Right lobe of liver (tissue), 4 donors: Measurements from ENCODE around the gene CUX1.

ENCODE experiments used
- CTCF ChIP-seq, 4 donors: fragments of 200-600 bp in 3 of 4; fragments of 450-650 bp in 1 of 4; IDR thresholded peaks; one replicate each; pipeline versions ENCODE4 v1.5.1 to v1.8.0; 2016 to 2022; ENCODE audit warnings: antibody characterized with exemption in 4 of 4, mild to moderate bottlenecking in 2 of 4
- POLR2A ChIP-seq: fragments of 450-650 bp; IDR thresholded peaks from one replicate; pipeline ENCODE4 v1.6.1; 2017; ENCODE audit warnings: antibody characterized with exemption, mild to moderate bottlenecking
- donor health status: DM: no; HTN: no; CAD: no.
- donor health status: DM: no; HTN: no; CAD: no.
- donor health status: DM: no; HTN: yes; CAD: no.

- no peak for TF ChIP-seq CTCF (IDR thresholded peaks at IDR 0.05)
- no peak for TF ChIP-seq POLR2A
Observed at GRCh38 chr7:101991860-101992259, 174.4 kb downstream of the CUX1 start.
